GM19372 (cell line): ENCODE data around the gene LRRC31.

Experiments used
- ATAC-seq: cut with Tn5 transposase; IDR thresholded peaks from one replicate; pipeline ENCODE4 v1.9.1; 2021; ENCODE audit warnings: mild to moderate bottlenecking, low read depth, moderate library complexity; ENCODE audit not compliant: unreplicated experiment

The LRRC31 gene

GRCh38 chr3:169865176-169865767 lies 4.5 kb downstream of the LRRC31 start:
- no peak for ATAC-seq

- no peak for ATAC-seq
Observed at GRCh38 chr3:169864270-169864669, 5.5 kb downstream of the LRRC31 start.

- ATAC-seq: peak; percentile 73
Observed at GRCh38 chr3:169863458-169863899, 6.3 kb downstream of the LRRC31 start.

GRCh38 chr3:169861871-169862270 lies 7.9 kb downstream of the LRRC31 start:
- no peak for ATAC-seq

GRCh38 chr3:169857811-169858210 lies 11.9 kb downstream of the LRRC31 start:
- no peak for ATAC-seq

GRCh38 chr3:169855514-169855913 lies 14.2 kb downstream of the LRRC31 start:
- ATAC-seq: no peak

- ATAC-seq: no peak
Observed at GRCh38 chr3:169850618-169851017, 19.1 kb downstream of the LRRC31 start.

GRCh38 chr3:169848741-169849140 lies 21.0 kb downstream of the LRRC31 start:
- no peak for ATAC-seq

GRCh38 chr3:169847896-169848295 lies 21.8 kb downstream of the LRRC31 start:
- no peak for ATAC-seq

- peak; percentile 89 for ATAC-seq
Observed at GRCh38 chr3:169846458-169847193, 23.1 kb downstream of the LRRC31 start.

- ATAC-seq: no peak
Observed at GRCh38 chr3:169842960-169843359, 26.8 kb downstream of the LRRC31 start.

- ATAC-seq: no peak
Observed at GRCh38 chr3:169841171-169841570, 28.6 kb downstream of the LRRC31 start.

GRCh38 chr3:169838511-169839030 lies 31.2 kb downstream of the LRRC31 start:
- ATAC-seq: no peak

- ATAC-seq: no peak
Observed at GRCh38 chr3:169836942-169837275, 32.8 kb downstream of the LRRC31 start.

- ATAC-seq: peak; percentile 91
Observed at GRCh38 chr3:169836078-169836941, 33.4 kb downstream of the LRRC31 start.

GRCh38 chr3:169835533-169835932 lies 34.2 kb downstream of the LRRC31 start:
- no peak for ATAC-seq

- ATAC-seq: no peak
Observed at GRCh38 chr3:169827712-169828111, 42.0 kb downstream of the LRRC31 start.

GRCh38 chr3:169825316-169825715 lies 44.4 kb downstream of the LRRC31 start:
- no peak for ATAC-seq

GRCh38 chr3:169822983-169823382 lies 46.8 kb downstream of the LRRC31 start:
- ATAC-seq: no peak

- ATAC-seq: no peak
Observed at GRCh38 chr3:169822540-169822939, 47.2 kb downstream of the LRRC31 start.

GRCh38 chr3:169822091-169822490 lies 47.6 kb downstream of the LRRC31 start:
- ATAC-seq: no peak
